Peyer's patch (tissue), 4 donors: Measurements from ENCODE around the gene VGLL4. TPM values are rescaled to one million over a fixed set of nuclear protein-coding genes. Genes with fewer than 3 reads are reported as not detected.

Experiments used
- DNase-seq, 3 donors: peaks; one replicate each; pipeline ENCODE4 v3.0.0-alpha.2; 2017 to 2019
- H3K27ac ChIP-seq, 4 donors: fragments of 200-600 bp; sonication (generic); one replicate each; pipeline ENCODE4 v1.5.1; 2016 to 2019
- H3K27me3 ChIP-seq, 2 donors: fragments of 200-600 bp; sonication (generic); one replicate each; pipeline ENCODE4 v1.5.1; 2019
- H3K36me3 ChIP-seq, 3 donors: fragments of 200-600 bp; sonication (generic); one replicate each; pipeline ENCODE4 v1.5.1; 2016 to 2019
- H3K4me1 ChIP-seq, 4 donors: fragments of 200-600 bp; sonication (generic); one replicate each; pipeline ENCODE4 v1.5.1; 2016 to 2019
- H3K4me3 ChIP-seq, 4 donors: fragments of 200-600 bp; sonication (generic); 1 replicate in 3 of 4; 2 replicates in 1 of 4; pipeline ENCODE4 v1.5.1; 2016 to 2019; ENCODE audit warnings: mild to moderate bottlenecking in 1 of 4
- H3K9me3 ChIP-seq, 4 donors: fragments of 200-600 bp; sonication (generic); one replicate each; pipeline ENCODE4 v1.5.1; 2016 to 2019; ENCODE audit warnings: mild to moderate bottlenecking in 1 of 4
- POLR2A ChIP-seq, 2 donors: fragments of 450-650 bp; IDR thresholded peaks; one replicate each; pipeline ENCODE4 v1.5.1; 2017; ENCODE audit warnings: antibody characterized with exemption in 2 of 2, mild to moderate bottlenecking in 2 of 2, moderate library complexity in 2 of 2
- total RNA-seq, 4 donors: library from RNA; depleted of rRNA; stranded (reverse); fragments of >200 nt; gene quantifications; one replicate each; pipeline ENCODE4 v1.1.0, GENCODE V29; 2016
- TF ChIP-seq, protein P1 (sequence below), 6 experiments: fragments of 450-650 bp in 4 of 6; fragments of 200-600 bp in 2 of 6; sonication (generic) in 1 of 6; IDR thresholded peaks; one replicate each; pipeline ENCODE4 v1.5.1; 2017 to 2019; ENCODE audit warnings: antibody characterized with exemption in 6 of 6, mild to moderate bottlenecking in 3 of 6, moderate library complexity in 1 of 6

Gene VGLL4
- total RNA-seq, 4 donors from 2014 or later = 41.7 to 66.7 (median 59.4) TPM

DNA sequence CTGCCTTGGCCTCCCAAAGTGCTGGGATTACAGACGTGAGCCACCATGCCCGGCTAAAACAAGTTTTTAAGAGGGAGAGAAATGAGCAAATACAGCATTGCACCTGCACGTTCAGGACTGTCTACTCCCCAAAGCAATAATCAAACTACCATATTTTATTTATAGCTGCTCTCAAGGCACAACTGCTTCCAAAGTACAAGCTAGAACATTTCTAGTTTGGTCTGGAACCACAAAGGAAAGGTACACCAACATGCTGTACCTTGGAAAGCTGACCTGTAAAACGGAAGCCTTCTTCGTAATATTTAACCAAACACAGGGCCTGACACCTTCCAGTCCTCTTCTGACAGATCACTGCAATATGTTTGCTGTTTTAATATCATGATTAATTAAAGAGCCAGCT, 14.5 kb upstream of the VGLL4 start:
- Histone ChIP-seq H3K4me3 (no peak overlapping the region), H3K4me1 (peaks cover 0 to 16% (median 0%) of the 10 kb centered on the region in 4 donors), H3K27me3 (no peaks in the 10 kb centered on the region), H3K27ac (no peak overlapping the region), H3K36me3 (no peaks in the 10 kb centered on the region), H3K9me3 (no peaks in the 10 kb centered on the region)
- DNase-seq = no peak
- TF ChIP-seq POLR2A (IDR thresholded peaks at IDR 0.05) = no peak
- TF ChIP-seq, protein P1, sequence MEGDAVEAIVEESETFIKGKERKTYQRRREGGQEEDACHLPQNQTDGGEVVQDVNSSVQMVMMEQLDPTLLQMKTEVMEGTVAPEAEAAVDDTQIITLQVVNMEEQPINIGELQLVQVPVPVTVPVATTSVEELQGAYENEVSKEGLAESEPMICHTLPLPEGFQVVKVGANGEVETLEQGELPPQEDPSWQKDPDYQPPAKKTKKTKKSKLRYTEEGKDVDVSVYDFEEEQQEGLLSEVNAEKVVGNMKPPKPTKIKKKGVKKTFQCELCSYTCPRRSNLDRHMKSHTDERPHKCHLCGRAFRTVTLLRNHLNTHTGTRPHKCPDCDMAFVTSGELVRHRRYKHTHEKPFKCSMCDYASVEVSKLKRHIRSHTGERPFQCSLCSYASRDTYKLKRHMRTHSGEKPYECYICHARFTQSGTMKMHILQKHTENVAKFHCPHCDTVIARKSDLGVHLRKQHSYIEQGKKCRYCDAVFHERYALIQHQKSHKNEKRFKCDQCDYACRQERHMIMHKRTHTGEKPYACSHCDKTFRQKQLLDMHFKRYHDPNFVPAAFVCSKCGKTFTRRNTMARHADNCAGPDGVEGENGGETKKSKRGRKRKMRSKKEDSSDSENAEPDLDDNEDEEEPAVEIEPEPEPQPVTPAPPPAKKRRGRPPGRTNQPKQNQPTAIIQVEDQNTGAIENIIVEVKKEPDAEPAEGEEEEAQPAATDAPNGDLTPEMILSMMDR (IDR thresholded peaks at IDR 0.05) = no peak

DNA sequence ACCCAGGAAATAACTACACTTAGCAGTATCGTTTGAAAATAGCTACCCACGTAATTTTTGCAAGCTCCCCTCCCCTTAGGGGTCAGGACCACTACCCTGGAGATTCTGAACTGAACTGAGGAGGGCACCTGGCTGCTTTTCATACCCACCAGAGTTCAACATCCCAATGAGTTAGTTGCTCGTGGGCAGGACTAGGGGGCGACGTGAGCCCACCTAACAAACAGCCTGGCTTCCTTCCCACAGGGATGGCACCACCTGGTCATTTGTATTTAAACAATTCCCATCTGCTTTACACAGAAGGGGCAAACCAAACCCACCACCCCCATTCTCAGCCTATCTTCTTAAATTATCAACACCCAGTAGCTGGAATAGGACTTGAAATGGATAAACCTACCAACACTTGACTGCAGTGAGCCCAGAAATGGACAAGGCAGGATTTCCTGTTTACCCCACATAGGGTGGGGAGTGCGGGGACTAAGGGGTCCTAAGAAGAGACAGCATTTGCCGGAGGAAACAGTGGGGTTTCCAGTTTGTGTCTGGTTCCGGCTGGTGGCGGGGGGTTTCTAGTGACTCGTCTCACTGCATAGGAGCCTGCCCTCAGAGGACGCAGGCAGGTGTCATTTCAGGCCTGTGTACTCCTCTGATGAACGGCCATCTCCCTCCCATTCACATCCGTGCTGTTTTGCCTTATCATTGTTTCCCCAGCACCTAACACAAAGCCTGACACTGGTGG, 11.6 kb upstream of the VGLL4 start:
- no peaks in the 10 kb centered on the region for H3K27me3 ChIP-seq
- H3K36me3 ChIP-seq = no peaks in the 10 kb centered on the region
- H3K4me3 ChIP-seq = no peak overlapping the region
- no peak for DNase-seq
- no peak overlapping the region for H3K27ac ChIP-seq
- H3K9me3 ChIP-seq = no peaks in the 10 kb centered on the region
- peaks cover 0 to 2% (median 0%) of the 10 kb centered on the region in 4 donors for H3K4me1 ChIP-seq
- TF ChIP-seq POLR2A (IDR thresholded peaks at IDR 0.05) = no peak
- TF ChIP-seq, protein P1 (IDR thresholded peaks at IDR 0.05) = peak in 1 of 6 experiments; percentile 9

DNA sequence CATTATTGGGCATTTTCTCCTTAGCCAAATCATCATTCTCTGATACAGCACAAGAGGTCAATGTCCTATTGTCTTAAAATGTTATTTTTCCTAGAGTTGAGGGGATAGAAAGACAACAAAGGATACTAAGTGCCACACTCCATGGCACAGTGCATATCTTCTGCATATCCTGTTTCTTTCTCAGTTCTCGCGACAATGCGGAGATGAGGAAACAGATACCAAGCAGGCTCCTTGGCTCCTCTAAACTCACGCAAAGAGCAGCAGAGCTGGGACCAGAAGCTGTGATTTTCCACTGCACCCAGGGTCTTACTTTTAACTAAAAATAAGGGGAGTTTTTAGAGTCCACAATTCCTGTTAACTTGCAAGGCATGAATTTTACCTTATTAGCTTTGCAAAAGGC, 10.5 kb upstream of the VGLL4 start:
- no peak overlapping the region for H3K4me3 ChIP-seq
- no peaks in the 10 kb centered on the region for H3K27me3 ChIP-seq
- H3K9me3 ChIP-seq = no peaks in the 10 kb centered on the region
- no peaks in the 10 kb centered on the region for H3K4me1 ChIP-seq
- TF ChIP-seq POLR2A (IDR thresholded peaks at IDR 0.05) = no peak
- TF ChIP-seq, protein P1 (IDR thresholded peaks at IDR 0.05) = no peak
- no peak overlapping the region for H3K27ac ChIP-seq
- H3K36me3 ChIP-seq = no peaks in the 10 kb centered on the region
- DNase-seq = no peak

DNA sequence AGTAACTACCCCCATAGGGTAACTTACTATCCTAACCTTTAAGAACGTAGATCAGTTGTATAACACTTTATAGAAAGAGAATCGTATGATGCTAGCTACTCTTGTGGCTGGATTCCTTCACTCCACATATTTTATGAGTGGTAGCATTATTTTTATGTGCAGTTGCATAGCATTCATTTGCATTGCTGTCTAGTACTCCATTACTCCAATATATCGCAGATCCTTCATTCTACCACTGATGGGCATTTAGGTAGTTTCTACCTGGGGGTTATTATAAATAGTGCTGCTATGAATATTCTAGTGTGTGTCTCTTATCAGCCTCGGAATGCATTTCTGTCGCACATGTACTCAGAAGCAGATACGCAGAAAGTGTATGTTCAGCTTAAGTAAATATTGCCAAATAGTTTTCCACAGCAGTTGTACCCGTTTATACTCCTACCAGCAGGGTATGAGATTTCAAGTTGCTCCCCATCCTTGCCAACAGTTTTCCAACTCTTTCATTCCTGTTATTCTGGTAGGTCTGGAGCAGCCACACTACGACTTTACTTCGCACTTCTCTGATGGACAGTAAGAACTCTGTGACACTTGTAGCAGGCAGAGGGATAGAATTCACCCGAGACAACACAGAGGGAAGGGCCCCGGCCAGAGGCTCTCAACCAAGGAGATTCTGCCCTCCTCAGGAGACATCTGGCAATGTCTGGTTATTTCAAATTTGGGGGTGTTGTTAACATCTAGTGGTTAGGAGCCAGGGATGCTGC, 9.8 kb upstream of the VGLL4 start:
- TF ChIP-seq POLR2A (IDR thresholded peaks at IDR 0.05) = no peak
- TF ChIP-seq, protein P1 (IDR thresholded peaks at IDR 0.05) = no peak
- H3K4me1 ChIP-seq = no peaks in the 10 kb centered on the region
- DNase-seq = no peak
- H3K27me3 ChIP-seq = no peaks in the 10 kb centered on the region
- no peak overlapping the region for H3K4me3 ChIP-seq
- no peaks in the 10 kb centered on the region for H3K36me3 ChIP-seq
- no peaks in the 10 kb centered on the region for H3K9me3 ChIP-seq
- no peak overlapping the region for H3K27ac ChIP-seq

- Histone ChIP-seq H3K4me1 (no peaks in the 10 kb centered on the region), H3K27me3 (no peaks in the 10 kb centered on the region), H3K27ac (no peak overlapping the region), H3K36me3 (no peaks in the 10 kb centered on the region), H3K9me3 (no peaks in the 10 kb centered on the region), H3K4me3 (no peak overlapping the region)
- DNase-seq = no peak
- TF ChIP-seq POLR2A (IDR thresholded peaks at IDR 0.05) = no peak
- TF ChIP-seq, protein P1 (IDR thresholded peaks at IDR 0.05) = peak in 5 of 6 experiments; percentile 49 to 61 (median 57)
Measured at GRCh38 chr3:11651900-11652299, 8.2 kb upstream of the VGLL4 start.
